K562 (cell line): Measurements from ENCODE around the gene NALCN. TPM values are rescaled to one million over a fixed set of nuclear protein-coding genes. Genes with fewer than 3 reads are reported as not detected.

ENCODE experiments used
- ATAC-seq: fragments of 200-7000 bp; cut with Tn5 transposase; 3 replicates; pipeline ENCODE4 v1.9.1; 2020; ENCODE audit warnings: moderate library complexity
- BruUV-seq: library from RNA; stranded (reverse); fragments of 400-500 nt; replicated peaks from 2 replicates; lab custom pipeline; 2021; lab: Mats Ljungman, UMichigan
- CTCF ChIA-PET: fragments of 300-600 bp; formaldehyde crosslinking; extraction: SDS; loops from one replicate; lab custom pipeline; 2021; ENCODE audit warnings: low intra/inter-chr PET ratio; lab: Yijun Ruan, JAX
- POLR2A ChIA-PET: fragments of 300-600, 350-650 bp; sonication (Branson Sonifier 250); formaldehyde crosslinking; extraction: SDS; loops from one replicate; lab custom pipeline; 2021; ENCODE audit warnings: antibody characterized with exemption, inconsistent platforms; lab: Yijun Ruan, JAX
- DNase-seq, 4 experiments: peaks; one replicate each; pipeline versions ENCODE4 v3.0.0 to v3.0.0-alpha.2; 2011 to 2018; ENCODE audit warnings: low spot score in 3 of 4, mixed read lengths in 3 of 4; ENCODE audit errors: extremely low read depth in 1 of 4
- FAIRE-seq: peaks from 2 replicates; lab custom pipeline; 2011; peaks lifted over from hg19 to GRCh38; lab: Jason Lieb, UNC
- H2AFZ ChIP-seq: 2 replicates; pipeline ENCODE4 v1.6.0; 2011; ENCODE audit warnings: low read depth, low read length, control low read depth, inconsistent platforms
- H3K27ac ChIP-seq: fragments of 200-600 bp; 3 replicates; pipeline ENCODE4 v1.8.0; 2011; ENCODE audit warnings: low read depth, mild to moderate bottlenecking, control low read depth, inconsistent platforms, low read length, moderate library complexity, mixed read lengths; ENCODE audit errors: extremely low read depth
- H3K27me3 ChIP-seq, 2 experiments: fragments of 300-600 bp in 1 of 2; 2 replicates in 1 of 2; 3 replicates in 1 of 2; pipeline versions ENCODE4 v1.6.0 to v1.8.0; 2011; ENCODE audit warnings: inconsistent platforms in 2 of 2, low read length in 2 of 2, mild to moderate bottlenecking in 1 of 2, mixed read lengths in 1 of 2, moderate library complexity in 1 of 2; ENCODE audit not compliant: control insufficient read depth in 2 of 2, insufficient read depth in 2 of 2
- H3K36me3 ChIP-seq: fragments of 300-600 bp; 3 replicates; pipeline ENCODE4 v1.8.0; 2011; ENCODE audit warnings: mild to moderate bottlenecking, low read length, inconsistent platforms; ENCODE audit not compliant: control insufficient read depth, insufficient read depth
- H3K4me1 ChIP-seq, 2 experiments: fragments of 200-600 bp in 1 of 2; replicated peaks in 1 of 2; 2 replicates in 1 of 2; 3 replicates in 1 of 2; pipeline versions ENCODE4 v1.5.1 to v1.8.0; 2011; ENCODE audit warnings: inconsistent platforms in 2 of 2, low read length in 2 of 2, mild to moderate bottlenecking in 1 of 2, mixed read lengths in 1 of 2, moderate library complexity in 1 of 2; ENCODE audit not compliant: control insufficient read depth in 2 of 2, insufficient read depth in 2 of 2
- H3K4me2 ChIP-seq: 2 replicates; pipeline ENCODE4 v1.6.1; 2011; ENCODE audit warnings: low read length, control low read depth, inconsistent platforms, mixed read lengths; ENCODE audit not compliant: insufficient read depth
- H3K4me3 ChIP-seq: fragments of 200-600 bp; sonication (generic), shearing (Covaris generic); 2 replicates; pipeline ENCODE4 v1.5.1; 2016; ENCODE audit warnings: control low read depth, inconsistent platforms
- H3K79me2 ChIP-seq: fragments of 200-600 bp; 3 replicates; pipeline ENCODE4 v1.8.0; 2011; ENCODE audit warnings: low read length, inconsistent platforms; ENCODE audit not compliant: control insufficient read depth, insufficient read depth
- H3K9ac ChIP-seq, 2 experiments: 2 replicates each; pipeline versions ENCODE4 v1.6.0 to v1.6.1; 2011; ENCODE audit warnings: low read depth in 2 of 2, low read length in 2 of 2, control low read depth in 1 of 2, inconsistent platforms in 1 of 2, mild to moderate bottlenecking in 1 of 2, mixed read lengths in 1 of 2; ENCODE audit not compliant: insufficient read depth in 1 of 2
- H3K9me1 ChIP-seq: one replicate; pipeline ENCODE4 v1.6.0; 2011; ENCODE audit warnings: inconsistent platforms, mild to moderate bottlenecking, low read length, moderate library complexity; ENCODE audit not compliant: control insufficient read depth, insufficient read depth
- H3K9me3 ChIP-seq: replicated peaks from 2 replicates; pipeline ENCODE4 v1.5.1; 2011; ENCODE audit warnings: low read depth, low read length, inconsistent platforms; ENCODE audit not compliant: control insufficient read depth, insufficient read depth
- H4K20me1 ChIP-seq: replicated peaks from 2 replicates; pipeline ENCODE4 v1.6.1; 2011; ENCODE audit warnings: low read length, inconsistent platforms, mixed read lengths; ENCODE audit not compliant: control insufficient read depth, insufficient read depth
- CSDE1 ChIP-seq, 2 experiments: fragments of 450-650 bp; IDR thresholded peaks; 2 replicates each; pipeline ENCODE4 v1.6.1; 2016; ENCODE audit warnings: mild to moderate bottlenecking in 1 of 2
- GATAD2A ChIP-seq: fragments of 450-650 bp; IDR thresholded peaks from 2 replicates; pipeline ENCODE4 v1.6.1; 2017
- KLF10 ChIP-seq: fragments of 250-450 bp; sonication (Bioruptor Pico); IDR thresholded peaks from 2 replicates; pipeline ENCODE4 v1.6.1; 2021; ENCODE audit warnings: matching md5 sums
- NBN ChIP-seq: fragments of 450-650 bp; IDR thresholded peaks from 2 replicates; pipeline ENCODE4 v1.6.1; 2016; ENCODE audit warnings: low read depth, mild to moderate bottlenecking
- PHF21A ChIP-seq: fragments of 450-650 bp; IDR thresholded peaks from 2 replicates; pipeline ENCODE4 v1.6.1; 2017; ENCODE audit warnings: low read depth, borderline replicate concordance
- STAT5A ChIP-seq: IDR thresholded peaks from 2 replicates; pipeline ENCODE4 v1.6.1; 2012; ENCODE audit warnings: low read length, inconsistent platforms, borderline replicate concordance
- WGBS: fragments of 100-300 bp; shearing (Covaris generic); methylation state at CpG from one replicate; pipeline ENCODE4 v1.1.6; 2016; ENCODE audit warnings: low coverage, mixed read lengths; ENCODE audit not compliant: insufficient coverage; ENCODE audit errors: missing lambda C conversion rate; 5-methylcytosine and 5-hydroxymethylcytosine counted together
- in situ Hi-C: fragments of 300-500 bp; cut with MboI; formaldehyde crosslinking; loops from 4 replicates; pipeline ENCODE4 v1.15.0; 2018; ENCODE audit warnings: inconsistent platforms, mixed read lengths
- intact Hi-C: fragments of 100-400 bp; cut with micrococcal nuclease; formaldehyde crosslinking; loops from 2 replicates; pipeline ENCODE4 v1.14.2; 2022
- polyA plus RNA-seq, 8 experiments: library from polyadenylated mRNA; depleted of rRNA in 4 of 8; stranded (reverse) in 5 of 8; unstranded in 3 of 8; fragments of >200 nt; fragmentation: Nextera tagmentation in 2 of 8; fragmentation: Illumina TruSeq in 1 of 8; extraction: Ambion mirVana in 2 of 8; extraction: Trizol in 1 of 8; gene quantifications; 2 replicates each; pipeline versions ENCODE4 v1.2.1 to v1.2.3, GENCODE V29; 2011 to 2014; ENCODE audit warnings: inconsistent platforms in 1 of 8, missing spikeins in 1 of 8
- total RNA-seq, 7 experiments: library from RNA; depleted of rRNA in 6 of 7; stranded (reverse); fragments of >200 nt in 6 of 7; fragmentation: Illumina TruSeq in 2 of 7; extraction: Trizol in 2 of 7; gene quantifications; 2 replicates each; pipeline versions ENCODE4 v1.2.1 to v1.2.3, GENCODE V29; 2011 to 2021; ENCODE audit warnings: low replicate concordance in 1 of 7
- TF ChIP-seq, protein P1 (sequence below): sonication (generic); formaldehyde crosslinking; IDR thresholded peaks from 2 replicates; pipeline ENCODE4 v1.8.1; 2022; ENCODE audit warnings: missing genetic modification reagents

The NALCN gene
- total and polyA plus RNA-seq, 9 of the 15 experiments (the other 6 are each of a cell fraction or from before 2014, with no cell fraction given), result not detected

- Histone ChIP-seq H3K79me2 (no peaks in the 10 kb centered on the region), H3K36me3 (no peaks in the 10 kb centered on the region), H3K9me3 (no peaks in the 10 kb centered on the region), H3K27ac (no peak overlapping the region), H3K9me1 (no peaks in the 10 kb centered on the region), H3K4me3 (no peak overlapping the region), H4K20me1 (no peaks in the 10 kb centered on the region), H3K4me2 (no peak overlapping the region), H3K4me1 (no peaks in the 10 kb centered on the region), H3K27me3 (no peaks in the 10 kb centered on the region), H3K9ac (no peak overlapping the region), H2AFZ (no peak overlapping the region)
- ATAC-seq, result no peak
- CTCF ChIA-PET, result no interaction called here
- in situ Hi-C loops, result no loop called here
- FAIRE-seq, result no peak
- 0% methylated on average over 8 of the region's 8 CpGs for WGBS
- no peak for DNase-seq
- no TSS peak for BruUV-seq
- no peak for TF ChIP-seq CSDE1 (IDR thresholded peaks at IDR 0.05)
- TF ChIP-seq, protein P1, sequence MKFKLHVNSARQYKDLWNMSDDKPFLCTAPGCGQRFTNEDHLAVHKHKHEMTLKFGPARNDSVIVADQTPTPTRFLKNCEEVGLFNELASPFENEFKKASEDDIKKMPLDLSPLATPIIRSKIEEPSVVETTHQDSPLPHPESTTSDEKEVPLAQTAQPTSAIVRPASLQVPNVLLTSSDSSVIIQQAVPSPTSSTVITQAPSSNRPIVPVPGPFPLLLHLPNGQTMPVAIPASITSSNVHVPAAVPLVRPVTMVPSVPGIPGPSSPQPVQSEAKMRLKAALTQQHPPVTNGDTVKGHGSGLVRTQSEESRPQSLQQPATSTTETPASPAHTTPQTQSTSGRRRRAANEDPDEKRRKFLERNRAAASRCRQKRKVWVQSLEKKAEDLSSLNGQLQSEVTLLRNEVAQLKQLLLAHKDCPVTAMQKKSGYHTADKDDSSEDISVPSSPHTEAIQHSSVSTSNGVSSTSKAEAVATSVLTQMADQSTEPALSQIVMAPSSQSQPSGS (CRISPR knock-in tag), result no peak
- TF ChIP-seq GATAD2A, result no peak
- POLR2A ChIA-PET, result interaction anchor here (0.9 kb wide), 1 partner anchor 379 kb away, joined by 3 read pairs; no protein-coding TSS in a partner anchor
- intact Hi-C loops, result no loop called here
Observed at GRCh38 chr13:101058841-101059240, 357.5 kb downstream of the NALCN start.

GRCh38 chr13:101053301-101054093 is 362.8 kb downstream of the NALCN start:
- H3K36me3 ChIP-seq, result no peaks in the 10 kb centered on the region
- BruUV-seq, result no TSS peak
- intact Hi-C loops, result no loop called here
- H3K4me3 ChIP-seq, result no peak overlapping the region
- H3K27ac ChIP-seq, result no peak overlapping the region
- H3K9me3 ChIP-seq, result no peaks in the 10 kb centered on the region
- no peak overlapping the region for H3K9ac ChIP-seq
- ChIA-PET CTCF (no interaction called here), POLR2A (no interaction called here)
- FAIRE-seq (no peak), DNase-seq (no peak), ATAC-seq (no peak)
- H3K79me2 ChIP-seq, result no peaks in the 10 kb centered on the region
- 0% methylated on average over 5 of the region's 5 CpGs for WGBS
- TF ChIP-seq STAT5A, result no peak
- TF ChIP-seq KLF10 (CRISPR knock-in tag), result no peak
- TF ChIP-seq PHF21A, result no peak
- TF ChIP-seq NBN, result no peak
- in situ Hi-C loops, result no loop called here
- H3K4me2 ChIP-seq, result no peak overlapping the region
- H3K9me1 ChIP-seq, result no peaks in the 10 kb centered on the region
- H4K20me1 ChIP-seq, result no peaks in the 10 kb centered on the region
- H3K4me1 ChIP-seq, result no peaks in the 10 kb centered on the region
- no peak overlapping the region for H2AFZ ChIP-seq
- no peaks in the 10 kb centered on the region for H3K27me3 ChIP-seq
